Astrocyte of the hippocampus (primary cell): ENCODE results near the gene KRTAP9-8.
"Not testable (repeated sequence)": the region's sequence is repeated elsewhere in the genome, so short reads cannot be mapped to it uniquely, and the experiment has no call there.

ENCODE experiments used
- DNase-seq: peaks from one replicate; pipeline ENCODE4 v3.0.0; 2011; ENCODE audit warnings: low read depth, low spot score

Gene KRTAP9-8

GRCh38 chr17:41237949-41238437 is at the start of gene KRTAP9-8:
Gene KRTAP9-8 (plus strand): TSS chr17:41237999. CDS start chr17:41238052, 53 bp downstream.
- DNase-seq, result not testable (repeated sequence)

- DNase-seq, result not testable (repeated sequence)
These were observed 47.9 kb upstream of the KRTAP9-8 start, which contains the start of gene KRTAP9-1 for GRCh38 chr17:41189837-41190318. Gene KRTAP9-1 (plus strand): TSS chr17:41189887. CDS start chr17:41189887, 0 bp downstream.

GRCh38 chr17:41190328-41190727 is 47.5 kb upstream of the KRTAP9-8 start:
- DNase-seq, result no peak

GRCh38 chr17:41196068-41196467 is 41.7 kb upstream of the KRTAP9-8 start:
- DNase-seq, result no peak

- DNase-seq, result no peak
These were observed 38.2 kb upstream of the KRTAP9-8 start for GRCh38 chr17:41199421-41200078.

- no peak for DNase-seq
These were observed 25.8 kb upstream of the KRTAP9-8 start for GRCh38 chr17:41211845-41212466.

DNA sequence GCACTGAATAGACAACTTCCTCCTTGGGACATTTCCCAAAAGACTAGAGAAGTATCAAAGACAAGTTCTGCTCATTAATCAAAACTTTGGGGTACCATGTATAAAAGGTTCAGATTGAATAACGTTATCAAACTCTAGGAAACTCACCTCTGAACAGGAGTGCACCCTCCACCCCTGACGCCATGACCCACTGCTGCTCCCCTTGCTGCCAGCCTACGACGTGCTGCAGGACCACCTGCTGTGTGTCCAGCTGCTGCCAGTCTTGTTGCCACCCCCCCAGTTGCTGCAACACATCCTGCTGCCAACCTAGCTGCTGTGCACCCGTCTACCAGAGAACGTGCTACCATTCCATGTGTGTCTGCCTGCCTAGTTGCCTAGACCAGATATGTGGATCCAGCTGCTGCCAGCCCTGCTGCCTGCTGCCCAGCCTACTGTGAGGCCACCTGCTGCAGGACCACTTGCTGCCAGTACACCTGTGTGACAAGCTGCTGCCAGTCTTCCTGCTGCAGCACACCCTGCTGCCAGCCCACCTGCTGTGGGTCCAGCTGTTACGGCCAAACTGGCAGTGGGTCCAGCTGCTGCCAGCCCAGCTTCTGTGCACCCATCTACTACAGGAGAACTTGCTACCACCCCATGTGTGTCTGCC is 25.2 kb upstream of the KRTAP9-8 start:
- no peak for DNase-seq

DNA sequence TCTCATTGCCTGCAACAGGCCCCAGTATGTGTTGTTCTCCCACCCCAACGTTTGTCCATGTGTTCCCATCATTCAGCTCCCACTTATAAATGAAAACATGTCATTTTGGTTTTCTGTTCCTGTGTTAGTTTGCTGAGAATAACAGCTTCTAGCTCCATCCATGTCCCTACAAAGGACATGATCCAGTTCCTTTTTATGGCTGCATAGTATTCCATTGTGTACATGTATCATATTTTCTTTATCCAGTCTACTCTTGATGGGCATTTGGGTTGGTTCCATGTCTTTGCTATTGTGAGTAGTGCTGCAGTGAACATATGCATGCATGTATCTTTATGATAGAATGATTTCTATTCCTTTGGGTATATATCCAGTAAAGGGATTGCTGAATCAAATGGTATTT is 22.1 kb upstream of the KRTAP9-8 start:
- DNase-seq, result no peak

GRCh38 chr17:41223821-41224220 is 14.0 kb upstream of the KRTAP9-8 start:
- DNase-seq, result no peak

GRCh38 chr17:41226051-41226450 is 11.7 kb upstream of the KRTAP9-8 start:
- no peak for DNase-seq

- DNase-seq, result not testable (repeated sequence)
These were observed 11.2 kb upstream of the KRTAP9-8 start, which contains the start of gene KRTAP9-2 for GRCh38 chr17:41226598-41227095. Gene KRTAP9-2 (plus strand): TSS chr17:41226648. CDS start chr17:41226655, 7 bp downstream.

DNA sequence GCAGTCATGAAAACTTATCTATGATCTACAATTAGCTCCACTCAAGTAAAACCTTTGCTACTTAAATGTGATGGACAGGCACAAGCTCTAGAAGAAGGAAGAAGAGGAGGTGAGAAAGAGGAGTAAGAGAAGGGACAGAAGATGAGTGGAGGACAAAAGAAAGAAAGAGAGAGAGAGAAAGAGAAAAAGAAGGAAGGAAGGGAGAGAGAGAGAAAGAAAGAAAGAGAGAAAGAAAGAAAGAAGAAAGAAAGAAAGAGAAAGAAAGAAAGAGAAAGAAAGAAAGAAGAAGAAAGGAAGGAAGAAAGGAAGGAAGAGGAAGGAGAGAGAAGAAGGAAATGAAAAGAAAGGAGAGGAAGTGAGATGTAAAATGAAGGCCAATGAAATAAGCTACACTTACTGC is 7.7 kb upstream of the KRTAP9-8 start:
- DNase-seq, result no peak

- no peak for DNase-seq
These were observed 6.1 kb upstream of the KRTAP9-8 start for GRCh38 chr17:41231731-41232130.

GRCh38 chr17:41232399-41233105 is 5.2 kb upstream of the KRTAP9-8 start, which contains the start of gene KRTAP9-3:
Gene KRTAP9-3 (plus strand): TSS chr17:41232449. CDS start chr17:41232502, 53 bp downstream.
- not testable (repeated sequence) for DNase-seq

DNA sequence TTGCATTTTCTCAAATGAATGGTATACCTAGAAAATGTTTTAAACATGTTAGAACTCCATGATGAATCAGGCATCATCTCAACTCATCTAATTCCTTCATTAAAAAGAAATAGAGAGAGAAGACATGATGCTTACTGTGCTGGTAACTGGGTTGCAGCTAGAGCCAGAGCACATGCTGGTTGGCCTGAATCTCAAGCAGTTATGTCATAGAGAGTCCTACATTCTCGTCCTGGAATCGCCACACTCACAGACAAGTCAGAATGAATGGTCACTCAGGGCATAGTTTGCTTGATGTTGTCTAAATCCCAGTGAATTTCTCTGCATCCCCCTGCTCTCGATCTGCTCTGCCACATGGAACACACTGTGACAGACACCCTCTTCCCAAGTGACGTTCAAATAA is 683 bp upstream of the KRTAP9-8 start:
- DNase-seq, result not testable (repeated sequence)

- not testable (repeated sequence) for DNase-seq
These were observed 9.4 kb downstream of the KRTAP9-8 start for GRCh38 chr17:41246995-41247787.

DNA sequence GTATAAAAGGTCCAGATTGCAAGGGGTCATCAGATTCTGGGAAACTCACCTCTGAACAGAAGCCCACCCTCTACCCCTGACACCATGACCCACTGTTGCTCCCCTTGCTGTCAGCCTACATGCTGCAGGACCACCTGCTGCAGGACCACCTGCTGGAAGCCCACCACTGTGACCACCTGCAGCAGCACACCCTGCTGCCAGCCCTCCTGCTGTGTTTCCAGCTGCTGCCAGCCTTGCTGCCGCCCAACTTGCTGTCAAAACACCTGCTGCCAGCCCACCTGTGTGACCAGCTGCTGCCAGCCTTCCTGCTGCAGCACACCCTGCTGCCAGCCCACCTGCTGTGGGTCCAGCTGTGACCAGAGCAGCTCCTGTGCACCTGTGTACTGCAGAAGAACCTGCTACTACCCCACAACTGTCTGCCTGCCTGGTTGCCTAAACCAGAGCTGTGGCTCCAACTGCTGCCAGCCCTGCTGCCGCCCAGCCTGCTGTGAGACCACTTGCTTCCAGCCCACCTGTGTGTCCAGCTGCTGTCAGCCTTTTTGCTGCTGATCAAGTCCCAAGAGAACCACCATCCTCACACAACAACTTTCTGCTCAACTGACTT is 11.9 kb downstream of the KRTAP9-8 start, which contains the start of gene KRTAP9-4:
Gene KRTAP9-4 (plus strand): TSS at position 51 of the 604 bp plus-strand sequence. CDS start 34 bp downstream, at position 85.
- not testable (repeated sequence) for DNase-seq

- DNase-seq, result no peak
These were observed 13.5 kb downstream of the KRTAP9-8 start for GRCh38 chr17:41251261-41251660.

GRCh38 chr17:41254861-41255260 is 17.1 kb downstream of the KRTAP9-8 start:
- DNase-seq, result no peak
